MCF 10A (cell line): Measurements from ENCODE around the gene PCDHGA2. TPM values are rescaled to one million over a fixed set of nuclear protein-coding genes. Genes with fewer than 3 reads are reported as not detected.
"Not testable (repeated sequence)": the region's sequence is repeated elsewhere in the genome, so short reads cannot be mapped to it uniquely, and the experiment has no call there.

Experiments
- BruUV-seq: library from RNA; stranded (reverse); fragments of 400-500 nt; replicated peaks from 2 replicates; lab custom pipeline; 2021; lab: Mats Ljungman, UMichigan
- CTCF ChIA-PET: fragments of 300-600 bp; sonication (Branson Sonifier 250); formaldehyde crosslinking; extraction: SDS; loops from one replicate; lab custom pipeline; 2021; ENCODE audit warnings: antibody characterized with exemption, inconsistent platforms; lab: Yijun Ruan, JAX
- POLR2A ChIA-PET: fragments of 300-600, 350-650 bp; sonication (Branson Sonifier 250); formaldehyde crosslinking; extraction: SDS; loops from one replicate; lab custom pipeline; 2020; ENCODE audit warnings: antibody characterized with exemption, inconsistent platforms; lab: Yijun Ruan, JAX
- DNase-seq: peaks from one replicate; pipeline ENCODE4 v3.0.0-alpha.2; 2018; ENCODE audit not compliant: unreplicated experiment
- H3K27ac Mint-ChIP-seq: one replicate; pipeline ENCODE4 v1.8.0; 2022; ENCODE audit warnings: mild to moderate bottlenecking, low read depth, mixed read lengths; ENCODE audit not compliant: unreplicated experiment
- H3K27me3 Mint-ChIP-seq: one replicate; pipeline ENCODE4 v1.8.0; 2022; ENCODE audit warnings: mixed read lengths; ENCODE audit not compliant: insufficient read depth, unreplicated experiment
- H3K36me3 Mint-ChIP-seq: one replicate; pipeline ENCODE4 v1.8.0; 2022; ENCODE audit warnings: mild to moderate bottlenecking, moderate library complexity, mixed read lengths; ENCODE audit not compliant: insufficient read depth, unreplicated experiment
- H3K4me1 Mint-ChIP-seq: one replicate; pipeline ENCODE4 v1.8.0; 2022; ENCODE audit warnings: mixed read lengths; ENCODE audit not compliant: insufficient read depth, unreplicated experiment
- H3K4me3 Mint-ChIP-seq: one replicate; pipeline ENCODE4 v1.8.0; 2022; ENCODE audit warnings: mild to moderate bottlenecking, moderate library complexity, mixed read lengths; ENCODE audit not compliant: unreplicated experiment
- H3K9me3 Mint-ChIP-seq: one replicate; pipeline ENCODE4 v1.8.0; 2022; ENCODE audit warnings: mixed read lengths; ENCODE audit not compliant: unreplicated experiment
- CTCF ChIP-seq: fragments of 200-600 bp; IDR thresholded peaks from one replicate; pipeline ENCODE4 v1.8.0; 2022; ENCODE audit warnings: antibody characterized with exemption, mild to moderate bottlenecking; ENCODE audit not compliant: unreplicated experiment
- intact Hi-C: fragments of 100-400 bp; cut with micrococcal nuclease; formaldehyde crosslinking; loops from 2 replicates; pipeline ENCODE4 v1.14.1; 2022
- total RNA-seq: library from RNA; stranded (reverse); gene quantifications from 2 replicates; pipeline ENCODE4 v1.2.3, GENCODE V29; 2022

PCDHGA2 gene
- total RNA-seq, 1 experiment from 2014 or later = 0.33 TPM

DNA sequence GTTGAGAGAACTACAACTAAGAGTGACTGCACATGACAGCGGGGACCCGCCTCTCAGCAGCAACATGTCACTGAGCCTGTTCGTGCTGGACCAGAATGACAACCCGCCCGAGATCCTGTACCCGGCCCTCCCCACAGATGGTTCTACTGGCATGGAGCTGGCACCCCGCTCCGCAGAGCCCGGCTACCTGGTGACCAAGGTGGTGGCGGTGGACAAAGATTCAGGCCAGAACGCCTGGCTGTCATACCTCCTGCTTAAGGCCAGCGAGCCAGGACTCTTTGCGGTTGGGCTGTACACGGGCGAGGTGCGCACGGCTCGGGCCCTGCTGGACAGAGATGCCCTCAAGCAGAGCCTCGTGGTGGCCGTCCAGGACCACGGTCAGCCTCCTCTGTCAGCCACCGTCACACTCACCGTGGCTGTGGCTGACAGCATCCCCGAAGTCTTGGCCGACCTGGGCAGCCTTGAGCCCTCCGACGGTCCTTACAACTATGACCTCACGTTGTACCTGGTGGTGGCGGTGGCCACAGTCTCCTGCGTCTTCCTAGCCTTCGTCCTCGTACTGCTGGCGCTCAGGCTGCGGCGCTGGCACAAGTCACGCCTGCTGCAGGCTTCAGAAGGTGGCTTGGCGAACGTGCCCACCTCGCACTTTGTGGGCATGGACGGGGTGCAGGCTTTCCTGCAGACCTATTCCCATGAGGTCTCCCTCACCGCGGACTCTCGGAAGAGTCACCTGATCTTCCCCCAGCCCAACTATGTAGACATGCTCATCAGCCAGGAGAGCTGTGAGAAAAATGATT, 46.1 kb downstream of the PCDHGA2 start:
- Mint-ChIP-seq H3K36me3 (peaks cover 4% of the 10 kb centered on the region), H3K27me3 (no peaks in the 10 kb centered on the region), H3K9me3 (peaks cover 14% of the 10 kb centered on the region), H3K27ac (no peak overlapping the region), H3K4me3 (no peak overlapping the region), H3K4me1 (no peaks in the 10 kb centered on the region)
- intact Hi-C loops = no loop called here
- no TSS peak for BruUV-seq
- DNase-seq = no peak
- ChIA-PET CTCF (interaction anchor here (1.1 kb wide), 1 partner anchor 179 kb away, joined by 4 read pairs; no protein-coding TSS in a partner anchor), POLR2A (no interaction called here)
- TF ChIP-seq CTCF = no peak

DNA sequence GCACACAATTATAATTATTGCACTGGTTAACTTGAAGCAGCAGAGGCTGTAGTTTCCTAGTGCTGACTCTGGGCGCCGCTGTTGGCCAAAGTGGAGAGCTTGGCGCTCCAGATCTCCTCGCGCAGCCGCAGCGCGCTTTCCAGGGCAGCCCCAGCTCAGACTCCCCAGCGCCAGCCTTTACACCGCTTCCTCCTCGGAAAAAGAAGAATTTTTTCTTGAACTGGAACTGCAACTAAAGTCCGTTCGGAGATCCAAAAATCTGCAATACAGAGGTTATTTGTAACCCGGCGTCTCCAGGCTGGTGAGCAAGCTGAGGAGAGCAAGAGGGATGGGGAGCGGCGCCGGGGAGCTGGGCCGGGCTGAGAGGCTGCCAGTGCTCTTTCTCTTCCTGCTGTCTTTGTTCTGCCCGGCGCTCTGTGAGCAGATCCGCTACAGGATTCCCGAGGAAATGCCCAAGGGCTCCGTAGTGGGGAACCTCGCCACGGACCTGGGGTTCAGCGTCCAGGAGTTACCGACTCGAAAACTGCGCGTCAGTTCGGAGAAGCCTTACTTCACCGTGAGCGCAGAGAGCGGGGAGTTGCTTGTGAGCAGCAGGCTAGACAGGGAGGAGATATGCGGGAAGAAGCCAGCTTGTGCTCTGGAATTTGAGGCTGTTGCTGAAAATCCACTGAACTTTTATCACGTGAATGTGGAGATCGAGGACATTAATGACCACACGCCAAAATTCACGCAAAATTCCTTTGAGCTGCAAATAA, 49.2 kb downstream of the PCDHGA2 start, which contains the start of gene PCDHGB4:
Gene PCDHGB4, plus strand, starts transcription at position 142 of the 755 bp plus-strand sequence. Its CDS starts 187 bp downstream, at position 329.
- CTCF ChIA-PET = interaction anchor here (1.0 to 3.3 kb wide), 3 partner anchors 25 to 137 kb away, joined by 3 to 16 read pairs (median 8); partner anchors contain the start of genes PCDHGA10 and TAF7
- intact Hi-C loops, H3K4me3 Mint-ChIP-seq, POLR2A ChIA-PET, H3K27ac Mint-ChIP-seq, H3K4me1 Mint-ChIP-seq, BruUV-seq, H3K27me3 Mint-ChIP-seq, H3K36me3 Mint-ChIP-seq, DNase-seq: not testable (repeated sequence)
- H3K9me3 Mint-ChIP-seq = peaks cover 20% of the 10 kb centered on the region

- Mint-ChIP-seq H3K36me3 (no peaks in the 10 kb centered on the region), H3K27ac (no peak overlapping the region), H3K4me1 (no peaks in the 10 kb centered on the region), H3K4me3 (no peak overlapping the region), H3K9me3 (peaks cover 21% of the 10 kb centered on the region), H3K27me3 (no peaks in the 10 kb centered on the region)
- DNase-seq = no peak
- TF ChIP-seq CTCF = no peak
- CTCF ChIA-PET = interaction anchor here (1.0 to 3.3 kb wide), 3 partner anchors 24 to 136 kb away, joined by 3 to 16 read pairs (median 8); partner anchors contain the start of genes PCDHGA10 and TAF7
- POLR2A ChIA-PET = no interaction called here
- intact Hi-C loops = no loop called here
- no TSS peak for BruUV-seq
Measured at GRCh38 chr5:141388661-141389060, 50.1 kb downstream of the PCDHGA2 start.

DNA sequence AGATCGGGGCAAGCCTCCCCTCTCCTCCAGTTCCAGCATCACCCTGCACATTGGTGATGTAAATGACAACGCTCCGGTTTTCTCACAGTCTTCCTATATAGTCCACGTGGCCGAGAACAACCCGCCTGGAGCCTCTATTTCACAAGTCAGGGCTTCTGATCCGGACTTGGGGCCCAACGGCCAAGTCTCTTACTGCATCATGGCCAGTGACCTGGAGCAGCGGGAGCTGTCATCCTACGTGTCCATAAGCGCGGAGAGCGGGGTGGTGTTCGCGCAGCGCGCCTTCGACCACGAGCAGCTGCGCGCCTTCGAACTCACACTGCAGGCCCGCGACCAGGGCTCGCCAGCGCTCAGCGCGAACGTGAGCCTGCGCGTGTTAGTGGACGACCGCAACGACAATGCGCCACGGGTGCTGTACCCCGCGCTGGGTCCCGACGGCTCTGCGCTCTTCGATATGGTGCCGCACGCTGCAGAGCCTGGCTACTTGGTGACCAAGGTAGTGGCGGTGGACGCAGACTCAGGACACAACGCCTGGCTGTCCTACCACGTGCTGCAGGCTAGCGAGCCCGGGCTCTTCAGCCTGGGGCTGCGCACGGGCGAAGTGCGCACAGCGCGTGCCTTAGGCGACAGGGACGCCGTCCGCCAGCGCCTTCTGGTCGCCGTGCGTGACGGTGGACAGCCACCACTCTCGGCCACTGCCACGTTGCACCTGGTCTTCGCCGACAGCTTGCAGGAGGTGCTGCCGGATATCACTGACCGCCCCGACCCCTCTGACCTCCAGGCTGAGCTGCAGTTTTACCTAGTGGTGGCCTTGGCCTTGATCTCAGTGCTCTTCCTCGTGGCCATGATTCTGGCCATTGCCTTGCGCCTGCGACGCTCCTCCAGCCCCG, 50.8 kb downstream of the PCDHGA2 start:
- no TSS peak for BruUV-seq
- Mint-ChIP-seq H3K36me3 (no peaks in the 10 kb centered on the region), H3K4me3 (no peak overlapping the region), H3K27ac (no peak overlapping the region), H3K9me3 (peaks cover 29% of the 10 kb centered on the region), H3K4me1 (no peaks in the 10 kb centered on the region), H3K27me3 (no peaks in the 10 kb centered on the region)
- CTCF ChIA-PET = interaction anchor here (1.1 to 3.3 kb wide), 5 partner anchors 23 to 189 kb away, joined by 3 to 16 read pairs (median 8); partner anchors contain the start of genes PCDHB14, PCDHGA1, PCDHGA10 and TAF7
- POLR2A ChIA-PET = no interaction called here
- TF ChIP-seq CTCF = no peak
- no peak for DNase-seq
- intact Hi-C loops = no loop called here
